Esophagus squamous epithelium (tissue), 5 donors: ENCODE measurements around the gene MTA1. TPM values are rescaled to one million over a fixed set of nuclear protein-coding genes. Genes with fewer than 3 reads are reported as not detected.
A peak's percentile ranks its signal among the peaks of the same experiment; 100 is the strongest.

ENCODE experiments used
- DNase-seq: peaks from one replicate; lab custom pipeline; 2025; lab: John Stamatoyannopoulos, UW
- H3K27ac ChIP-seq, 4 donors: fragments of 200-600 bp; sonication (generic); one replicate each; pipeline ENCODE4 v1.5.1; 2016 to 2019; ENCODE audit warnings: mild to moderate bottlenecking in 1 of 4
- H3K27me3 ChIP-seq, 4 donors: fragments of 200-600 bp; sonication (generic); 1 replicate in 3 of 4; 2 replicates in 1 of 4; pipeline versions ENCODE4 v1.5.1 to v1.6.0; 2017 to 2021; ENCODE audit warnings: antibody characterized with exemption in 1 of 4
- H3K36me3 ChIP-seq, 3 donors: fragments of 200-600 bp; sonication (generic); one replicate each; pipeline ENCODE4 v1.5.1; 2016 to 2019
- H3K4me1 ChIP-seq, 3 donors: fragments of 200-600 bp; sonication (generic); one replicate each; pipeline ENCODE4 v1.5.1; 2017 to 2019
- H3K4me3 ChIP-seq, 4 donors: fragments of 200-600 bp; sonication (generic); 1 replicate in 3 of 4; 2 replicates in 1 of 4; pipeline ENCODE4 v1.5.1; 2016 to 2019; ENCODE audit warnings: mild to moderate bottlenecking in 2 of 4, moderate library complexity in 1 of 4
- H3K9me3 ChIP-seq, 3 donors: fragments of 200-600 bp; sonication (generic); one replicate each; pipeline ENCODE4 v1.5.1; 2016 to 2019
- CTCF ChIP-seq, 6 experiments: fragments of 450-650 bp in 4 of 6; fragments of 200-600 bp in 2 of 6; sonication (generic) in 2 of 6; IDR thresholded peaks; one replicate each; pipeline ENCODE4 v1.5.1; 2016 to 2019; ENCODE audit warnings: antibody characterized with exemption in 6 of 6, mild to moderate bottlenecking in 4 of 6, moderate library complexity in 4 of 6
- POLR2A ChIP-seq, 4 donors: fragments of 450-650 bp; IDR thresholded peaks; one replicate each; pipeline ENCODE4 v1.6.1; 2017; ENCODE audit warnings: antibody characterized with exemption in 4 of 4, mild to moderate bottlenecking in 4 of 4, moderate library complexity in 3 of 4
- WGBS, 2 donors: methylation state at CpG; one replicate each; pipeline ENCODE4 v1.1.5; 2018; 5-methylcytosine and 5-hydroxymethylcytosine counted together
- intact Hi-C: fragments of 100-400 bp; cut with DNase I; formaldehyde crosslinking; loops from one replicate; pipeline ENCODE4 v1.15.0; 2022
- total RNA-seq, 4 donors: library from RNA; depleted of rRNA; stranded (reverse); fragments of >200 nt; gene quantifications; one replicate each; pipeline ENCODE4 v1.1.0, GENCODE V29; 2016
- donor health status: DM: yes; HTN: yes; CAD: no.

The MTA1 gene
- total RNA-seq, 4 donors from 2014 or later, result 19.9 to 64.7 (median 39.6) TPM

DNA sequence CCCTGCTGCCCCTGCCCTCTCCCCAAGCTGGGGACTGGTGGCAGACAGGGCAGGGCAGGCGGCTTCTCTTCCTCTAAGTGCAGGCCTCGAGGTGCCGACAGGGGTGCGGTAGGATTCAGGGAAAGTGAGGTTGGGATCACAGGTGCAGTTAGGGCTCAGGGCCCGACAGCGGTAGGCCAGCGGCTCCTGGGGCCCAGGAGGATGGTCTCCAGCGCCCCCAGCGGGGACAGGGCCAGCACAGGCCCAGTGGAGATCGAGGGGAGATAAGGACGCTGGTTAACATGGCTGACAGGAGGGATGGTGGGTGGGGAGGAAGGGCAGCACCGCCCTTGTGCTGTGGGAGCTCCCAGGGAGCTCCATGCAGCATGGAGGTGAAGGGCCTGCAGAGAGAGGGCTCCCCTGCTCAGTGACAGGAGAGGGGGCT, 66.1 kb downstream of the MTA1 start:
- intact Hi-C loops, result loop anchor here (10.0 kb wide), 1 partner anchor 111 kb away; no protein-coding TSS in a partner anchor
- peaks cover 83 to 96% (median 90%) of the 10 kb centered on the region in 3 donors for H3K4me1 ChIP-seq
- H3K4me3 ChIP-seq, result peak overlapping the region in 2 of 4 donors; percentile 83 to 86
- 40% methylated on average over 1 of the region's 12 CpGs; no CpG with 5 or more reads in 1 of the 2 donors for WGBS, 2 donors
- no peaks in the 10 kb centered on the region for H3K9me3 ChIP-seq
- no peak for DNase-seq
- no peaks in the 10 kb centered on the region for H3K36me3 ChIP-seq
- H3K27ac ChIP-seq, result peak overlapping the region; percentile 90 to 99 (median 94)
- TF ChIP-seq CTCF (IDR thresholded peaks at IDR 0.05) (no peak), POLR2A (IDR thresholded peaks at IDR 0.05) (no peak)
- peaks cover 0 to 23% (median 0%) of the 10 kb centered on the region in 4 donors for H3K27me3 ChIP-seq

DNA sequence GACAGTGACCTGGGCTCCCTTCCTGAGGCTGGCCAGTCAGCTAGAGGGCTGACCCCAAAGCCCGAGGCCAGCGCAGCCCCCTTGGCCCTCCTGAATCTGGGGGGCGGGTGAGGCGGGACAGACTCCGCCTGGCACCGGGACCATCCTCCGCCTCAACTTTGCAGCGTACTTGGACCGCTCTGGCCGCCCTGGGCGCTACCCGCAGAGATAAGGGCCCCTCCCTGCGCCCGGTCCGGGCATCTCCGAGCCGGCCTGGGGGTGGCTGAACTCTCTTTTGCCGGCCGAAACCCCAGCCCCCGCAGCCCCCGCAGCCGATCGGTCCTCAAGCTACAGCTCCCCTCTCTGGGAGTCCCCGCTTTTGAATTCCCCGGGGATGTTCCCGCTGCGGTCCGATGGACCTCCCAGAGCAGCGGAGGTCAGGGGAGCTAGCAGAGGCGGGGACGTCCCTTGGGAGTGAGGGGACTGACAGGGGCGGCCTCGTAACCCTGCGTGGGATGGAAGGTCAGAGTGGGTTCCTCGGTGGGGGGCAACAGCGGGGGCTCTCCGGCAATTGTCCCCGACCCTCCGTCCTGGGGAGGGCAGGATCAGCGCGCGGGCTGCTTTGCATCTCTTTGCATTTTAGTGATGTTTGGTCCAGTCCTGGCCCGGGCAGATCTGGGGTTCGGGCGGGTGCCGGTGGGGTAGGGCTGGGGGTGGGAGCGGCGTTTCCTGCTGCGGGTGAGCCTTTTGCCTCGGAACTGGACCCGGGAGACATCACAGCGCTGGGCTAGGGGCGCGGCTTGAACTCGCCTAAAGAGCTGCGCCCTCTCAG, 66.7 kb downstream of the MTA1 start, which contains the start of gene CRIP1:
CRIP1 (plus strand) TSS at position 724 of the 811 bp plus-strand sequence. CDS start 374 bp downstream, outside the sequence.
- TF ChIP-seq POLR2A (IDR thresholded peaks at IDR 0.05) (no peak), CTCF (IDR thresholded peaks at IDR 0.05) (no peak)
- WGBS, 2 donors, result 29% methylated on average over 5 of the region's 56 CpGs; no CpG with 5 or more reads in 1 of the 2 donors
- peaks cover 0 to 23% (median 0%) of the 10 kb centered on the region in 4 donors for H3K27me3 ChIP-seq
- no peaks in the 10 kb centered on the region for H3K9me3 ChIP-seq
- peak within 1 kb of the TSS; percentile 90 to 99 (median 94) for H3K27ac ChIP-seq
- peak within 1 kb of the TSS; percentile 37 to 86 (median 78) for H3K4me3 ChIP-seq
- no peak for DNase-seq
- peaks cover 77 to 91% (median 86%) of the 10 kb centered on the region in 3 donors for H3K4me1 ChIP-seq
- intact Hi-C loops, result loop anchor here (10.0 kb wide), 1 partner anchor 112 kb away; no protein-coding TSS in a partner anchor
- no peaks in the 10 kb centered on the region for H3K36me3 ChIP-seq

DNA sequence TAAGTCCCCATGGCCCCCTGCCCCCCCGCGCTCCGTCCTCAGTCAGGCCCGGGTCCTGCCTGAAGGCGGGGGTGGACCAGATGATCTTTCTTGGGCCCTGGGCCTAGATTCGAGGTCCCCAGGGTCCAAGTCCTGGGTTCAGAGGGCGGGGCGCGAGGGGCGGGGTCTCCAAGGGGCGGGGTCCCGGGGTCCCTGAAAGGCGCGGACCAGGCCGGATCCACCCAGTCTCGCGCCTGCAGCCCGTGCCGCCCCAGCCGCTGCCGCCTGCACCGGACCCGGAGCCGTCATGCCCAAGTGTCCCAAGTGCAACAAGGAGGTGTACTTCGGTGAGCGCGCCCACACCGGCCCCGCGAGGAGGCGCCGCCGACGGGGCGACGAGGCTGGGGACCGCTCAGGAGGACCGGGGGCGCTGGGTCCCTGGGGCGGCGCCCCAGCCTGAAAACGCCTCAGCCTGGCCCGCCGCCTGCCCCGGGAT, 67.4 kb downstream of the MTA1 start:
- intact Hi-C loops, result loop anchor here (10.0 kb wide), 1 partner anchor 112 kb away; no protein-coding TSS in a partner anchor
- WGBS, 2 donors, result 0% methylated on average over 1 of the region's 45 CpGs; no CpG with 5 or more reads in 1 of the 2 donors
- DNase-seq, result no peak

GRCh38 chr14:105487449-105487985, 67.9 kb downstream of the MTA1 start:
- no peaks in the 10 kb centered on the region for H3K36me3 ChIP-seq
- 0% methylated on average over 2 of the region's 48 CpGs; no CpG with 5 or more reads in 1 of the 2 donors for WGBS, 2 donors
- intact Hi-C loops, result loop anchor here (10.0 kb wide), 1 partner anchor 113 kb away; no protein-coding TSS in a partner anchor
- TF ChIP-seq POLR2A (IDR thresholded peaks at IDR 0.05) (peak in 1 of 4 donors; percentile 8), CTCF (IDR thresholded peaks at IDR 0.05) (no peak)
- no peak for DNase-seq
- H3K4me1 ChIP-seq, result peaks cover 70 to 91% (median 81%) of the 10 kb centered on the region in 3 donors
- H3K27ac ChIP-seq, result peak overlapping the region; percentile 90 to 99 (median 94)
- H3K27me3 ChIP-seq, result peaks cover 0 to 23% (median 0%) of the 10 kb centered on the region in 4 donors
- peak overlapping the region; percentile 37 to 86 (median 78) for H3K4me3 ChIP-seq
- H3K9me3 ChIP-seq, result no peaks in the 10 kb centered on the region

More for the DNA sequence above, 67.4 kb downstream of the MTA1 start:
- H3K36me3 ChIP-seq, result no peaks in the 10 kb centered on the region
- peaks cover 75 to 91% (median 86%) of the 10 kb centered on the region in 3 donors for H3K4me1 ChIP-seq
- H3K27ac ChIP-seq, result peak overlapping the region; percentile 90 to 99 (median 94)
- H3K4me3 ChIP-seq, result peak overlapping the region; percentile 37 to 86 (median 78)
- H3K27me3 ChIP-seq, result peaks cover 0 to 23% (median 0%) of the 10 kb centered on the region in 4 donors
- H3K9me3 ChIP-seq, result no peaks in the 10 kb centered on the region
- peak in 2 of 4 donors; percentile 38 to 56 for TF ChIP-seq POLR2A (IDR thresholded peaks at IDR 0.05)
- TF ChIP-seq CTCF (IDR thresholded peaks at IDR 0.05), result no peak
